HepG2 (cell line): ENCODE data around the gene BMF. TPM values are rescaled to one million over a fixed set of nuclear protein-coding genes. Genes with fewer than 3 reads are reported as not detected.

Experiments
- ATAC-seq: fragments of 200-7000 bp; cut with Tn5 transposase; 3 replicates; pipeline ENCODE4 v1.9.1; 2020; ENCODE audit warnings: mild to moderate bottlenecking, moderate library complexity
- BruUV-seq: library from RNA; stranded (reverse); fragments of 400-500 nt; replicated peaks from 2 replicates; lab custom pipeline; 2021; lab: Mats Ljungman, UMichigan
- CTCF ChIA-PET: fragments of 300-600 bp; formaldehyde crosslinking; extraction: SDS; loops from one replicate; lab custom pipeline; 2021; ENCODE audit warnings: low total read pairs, inconsistent platforms, low intra/inter-chr PET ratio; lab: Yijun Ruan, JAX
- POLR2A ChIA-PET: fragments of 350-600 bp; sonication (Branson Sonifier 250); formaldehyde crosslinking; loops from one replicate; lab custom pipeline; 2020; ENCODE audit warnings: antibody characterized with exemption, inconsistent platforms; lab: Yijun Ruan, JAX
- DNase-seq: peaks from one replicate; pipeline ENCODE4 v3.0.0-alpha.2; 2015; ENCODE audit warnings: low spot score
- FAIRE-seq: peaks from 3 replicates; lab custom pipeline; 2011; peaks lifted over from hg19 to GRCh38; lab: Jason Lieb, UNC
- H2AFZ ChIP-seq: one replicate; pipeline ENCODE4 v1.6.1; 2011; ENCODE audit warnings: low read length, inconsistent platforms
- H3K27ac ChIP-seq: fragments of 300-600 bp; 3 replicates; pipeline ENCODE4 v1.8.0; 2011; ENCODE audit warnings: mixed run types, mild to moderate bottlenecking, mixed read lengths, low read length, inconsistent platforms; ENCODE audit not compliant: insufficient read depth; ENCODE audit errors: extremely low read length
- H3K27me3 ChIP-seq, 2 experiments: fragments of 200-600 bp in 1 of 2; 2 replicates in 1 of 2; 3 replicates in 1 of 2; pipeline versions ENCODE4 v1.6.0 to v1.8.0; 2011; ENCODE audit warnings: low read length in 2 of 2, mild to moderate bottlenecking in 2 of 2, moderate library complexity in 2 of 2, inconsistent platforms in 1 of 2; ENCODE audit not compliant: insufficient read depth in 2 of 2, control insufficient read depth in 1 of 2
- H3K36me3 ChIP-seq, 2 experiments: fragments of 200-600 bp in 1 of 2; replicated peaks in 1 of 2; 2 replicates in 1 of 2; 3 replicates in 1 of 2; pipeline versions ENCODE4 v1.5.1 to v1.8.0; 2011; ENCODE audit warnings: low read length in 2 of 2, inconsistent platforms in 1 of 2; ENCODE audit not compliant: insufficient read depth in 2 of 2, control insufficient read depth in 1 of 2
- H3K4me1 ChIP-seq: 2 replicates; pipeline ENCODE4 v1.5.1; 2012; ENCODE audit warnings: low read length, inconsistent platforms; ENCODE audit not compliant: insufficient read depth
- H3K4me2 ChIP-seq: 2 replicates; pipeline ENCODE4 v1.6.0; 2011; ENCODE audit warnings: low read depth, low read length, inconsistent platforms
- H3K4me3 ChIP-seq, 3 experiments: fragments of 200-600 bp in 1 of 3; sonication (generic), shearing (Covaris generic) in 1 of 3; replicated peaks in 1 of 3; 2 replicates each; pipeline ENCODE4 v1.5.1; 2011 to 2016; ENCODE audit warnings: low read length in 3 of 3, inconsistent platforms in 2 of 3, low read depth in 2 of 3, mild to moderate bottlenecking in 2 of 3, control low read depth in 1 of 3, mixed read lengths in 1 of 3; ENCODE audit not compliant: insufficient read depth in 1 of 3
- H3K79me2 ChIP-seq: one replicate; pipeline ENCODE4 v1.6.1; 2011; ENCODE audit warnings: low read length, inconsistent platforms; ENCODE audit not compliant: insufficient read depth
- H3K9ac ChIP-seq: 2 replicates; pipeline ENCODE4 v1.6.0; 2011; ENCODE audit warnings: mild to moderate bottlenecking, low read depth, low read length, inconsistent platforms; ENCODE audit not compliant: insufficient read depth
- H3K9me3 ChIP-seq: 2 replicates; pipeline ENCODE4 v1.5.1; 2012; ENCODE audit warnings: mild to moderate bottlenecking, low read length
- H4K20me1 ChIP-seq: 2 replicates; pipeline ENCODE4 v1.6.0; 2011; ENCODE audit warnings: inconsistent platforms, mild to moderate bottlenecking, low read length, moderate library complexity; ENCODE audit not compliant: insufficient read depth
- DMAP1 ChIP-seq: IDR thresholded peaks from 2 replicates; pipeline ENCODE4 v1.6.1; 2016
- PPARG ChIP-seq: conservative IDR thresholded peaks from 2 replicates; pipeline ENCODE4 v1.6.1; 2016; ENCODE audit warnings: missing biosample characterization, missing genetic modification reagents
- YEATS4 ChIP-seq: sonication (generic); formaldehyde crosslinking; IDR thresholded peaks from 2 replicates; pipeline ENCODE4 v1.4.0; 2020; ENCODE audit warnings: missing genetic modification reagents, borderline replicate concordance
- ZBTB42 ChIP-seq: sonication (generic); formaldehyde crosslinking; IDR thresholded peaks from 2 replicates; pipeline ENCODE4 v1.5.0; 2020; ENCODE audit warnings: mild to moderate bottlenecking, missing genetic modification reagents
- ZMAT3 ChIP-seq: sonication (generic); formaldehyde crosslinking; conservative IDR thresholded peaks from 2 replicates; pipeline ENCODE4 v1.7.0; 2021; ENCODE audit warnings: missing genetic modification reagents
- ZNF7 ChIP-seq: IDR thresholded peaks from 2 replicates; pipeline ENCODE4 v1.6.1; 2016; ENCODE audit warnings: missing biosample characterization, missing genetic modification reagents
- ZNF720 ChIP-seq: sonication (generic); formaldehyde crosslinking; IDR thresholded peaks from 2 replicates; pipeline ENCODE4 v1.4.0; 2020; ENCODE audit warnings: missing genetic modification reagents
- WGBS: methylation state at CpG from one replicate; pipeline ENCODE4 v1.1.6; 2017; ENCODE audit warnings: low lambda C conversion rate; 5-methylcytosine and 5-hydroxymethylcytosine counted together
- in situ Hi-C: cut with HindIII; loops from 2 replicates; pipeline ENCODE4 v1.10.0; 2017; ENCODE audit warnings: low pct_unique_long_range_greater_than_20kb; ENCODE audit not compliant: extremely low pct_ligation_motif_present
- intact Hi-C: fragments of 100-400 bp; cut with micrococcal nuclease; formaldehyde crosslinking; loops from one replicate; pipeline ENCODE4 v1.10.0; 2022; ENCODE audit not compliant: unreplicated experiment
- polyA plus RNA-seq, 8 experiments: library from polyadenylated mRNA; depleted of rRNA in 3 of 8; stranded (reverse) in 7 of 8; unstranded in 1 of 8; fragments of >200 nt; fragmentation: Illumina TruSeq in 4 of 8; extraction: Trizol in 4 of 8; gene quantifications; 2 replicates each; pipeline versions ENCODE4 v1.2.1 to v1.2.3, GENCODE V29; 2011 to 2016; ENCODE audit warnings: low read depth in 4 of 8, missing spikeins in 1 of 8, mixed read lengths in 1 of 8; ENCODE audit not compliant: insufficient read depth in 1 of 8
- total RNA-seq, 5 experiments: library from RNA; depleted of rRNA; stranded (reverse); fragments of >200 nt; fragmentation: Illumina TruSeq; extraction: Trizol; gene quantifications; 2 replicates each; pipeline ENCODE4 v1.2.3, GENCODE V29; 2016; ENCODE audit warnings: low read depth in 1 of 5
- TF ChIP-seq, protein P1 (sequence below): sonication (generic); formaldehyde crosslinking; IDR thresholded peaks from 2 replicates; pipeline ENCODE4 v1.4.0; 2020; ENCODE audit warnings: missing genetic modification reagents, mild to moderate bottlenecking, borderline replicate concordance
- TF ChIP-seq, protein P2 (sequence below): sonication (generic); formaldehyde crosslinking; IDR thresholded peaks from 2 replicates; pipeline ENCODE4 v1.4.0; 2020; ENCODE audit warnings: low read depth, mild to moderate bottlenecking, missing genetic modification reagents
- TF ChIP-seq, protein P3 (sequence below): sonication (generic); formaldehyde crosslinking; IDR thresholded peaks from 2 replicates; pipeline ENCODE4 v1.5.0; 2020; ENCODE audit warnings: missing genetic modification reagents
- TF ChIP-seq, protein P4 (sequence below): sonication (generic); formaldehyde crosslinking; IDR thresholded peaks from 2 replicates; pipeline ENCODE4 v1.4.0; 2020; ENCODE audit warnings: missing genetic modification reagents, borderline replicate concordance

Gene BMF
- total and polyA plus RNA-seq, 2 of the 13 experiments (the other 11 are each of a cell fraction or from before 2014, with no cell fraction given), result 8.7 to 15.9 TPM

DNA sequence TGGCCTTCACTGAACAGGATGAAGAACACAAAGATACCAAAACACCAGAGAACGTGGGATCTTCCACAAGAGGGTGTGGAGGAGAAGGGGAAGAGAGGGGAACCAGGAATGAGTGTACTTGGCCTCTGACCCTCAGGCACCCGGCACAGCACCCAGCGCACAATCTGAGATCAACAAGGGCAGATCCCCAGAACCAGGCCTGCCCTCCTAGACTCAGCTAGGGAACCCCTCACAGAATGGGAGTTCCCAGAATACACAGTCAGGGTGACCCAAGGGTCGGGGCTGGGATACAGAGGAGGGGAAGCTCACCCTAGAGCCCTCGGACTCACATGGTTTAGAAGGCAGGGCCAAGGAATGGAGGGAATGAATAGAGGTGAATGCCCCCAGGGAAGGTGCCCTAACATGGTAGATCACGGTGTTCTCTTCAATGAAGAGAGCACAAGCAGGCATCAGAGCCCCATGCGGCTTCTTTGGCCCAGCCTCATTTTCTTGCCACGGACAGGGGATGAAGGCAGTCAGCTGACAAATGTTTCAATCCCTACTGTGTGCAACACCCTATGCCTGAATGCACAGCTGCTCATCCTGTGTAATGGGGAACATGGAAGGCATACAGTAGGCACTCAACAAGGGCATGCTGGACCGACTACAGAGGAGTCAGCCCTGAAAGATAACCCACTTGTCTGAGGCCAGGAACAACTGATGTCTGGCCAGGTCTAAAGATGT, 13.1 kb downstream of the BMF start:
- ATAC-seq (no peak), DNase-seq (no peak), FAIRE-seq (no peak)
- Histone ChIP-seq H3K4me3 (no peak overlapping the region), H3K9ac (no peak overlapping the region), H3K27ac (no peak overlapping the region), H3K4me1 (peaks cover 99% of the 10 kb centered on the region), H3K9me3 (no peaks in the 10 kb centered on the region), H3K36me3 (peaks cover 0 to 6% of the 10 kb centered on the region in 2 experiments; a peak in 3 of 5 replicates), H3K4me2 (no peak overlapping the region), H3K27me3 (no peaks in the 10 kb centered on the region), H2AFZ (no peak overlapping the region), H4K20me1 (no peaks in the 10 kb centered on the region), H3K79me2 (no peaks in the 10 kb centered on the region)
- no TSS peak for BruUV-seq
- ChIA-PET POLR2A (interaction anchor here (0.7 to 15.1 kb wide), 3 partner anchors 14 to 40 kb away, joined by 3 to 371 read pairs (median 225); partner anchors contain the start of gene BMF), CTCF (no interaction called here)
- intact Hi-C loops (no loop called here), in situ Hi-C loops (no loop called here)
- 74% methylated on average over 7 of the region's 9 CpGs for WGBS
- TF ChIP-seq, protein P1, sequence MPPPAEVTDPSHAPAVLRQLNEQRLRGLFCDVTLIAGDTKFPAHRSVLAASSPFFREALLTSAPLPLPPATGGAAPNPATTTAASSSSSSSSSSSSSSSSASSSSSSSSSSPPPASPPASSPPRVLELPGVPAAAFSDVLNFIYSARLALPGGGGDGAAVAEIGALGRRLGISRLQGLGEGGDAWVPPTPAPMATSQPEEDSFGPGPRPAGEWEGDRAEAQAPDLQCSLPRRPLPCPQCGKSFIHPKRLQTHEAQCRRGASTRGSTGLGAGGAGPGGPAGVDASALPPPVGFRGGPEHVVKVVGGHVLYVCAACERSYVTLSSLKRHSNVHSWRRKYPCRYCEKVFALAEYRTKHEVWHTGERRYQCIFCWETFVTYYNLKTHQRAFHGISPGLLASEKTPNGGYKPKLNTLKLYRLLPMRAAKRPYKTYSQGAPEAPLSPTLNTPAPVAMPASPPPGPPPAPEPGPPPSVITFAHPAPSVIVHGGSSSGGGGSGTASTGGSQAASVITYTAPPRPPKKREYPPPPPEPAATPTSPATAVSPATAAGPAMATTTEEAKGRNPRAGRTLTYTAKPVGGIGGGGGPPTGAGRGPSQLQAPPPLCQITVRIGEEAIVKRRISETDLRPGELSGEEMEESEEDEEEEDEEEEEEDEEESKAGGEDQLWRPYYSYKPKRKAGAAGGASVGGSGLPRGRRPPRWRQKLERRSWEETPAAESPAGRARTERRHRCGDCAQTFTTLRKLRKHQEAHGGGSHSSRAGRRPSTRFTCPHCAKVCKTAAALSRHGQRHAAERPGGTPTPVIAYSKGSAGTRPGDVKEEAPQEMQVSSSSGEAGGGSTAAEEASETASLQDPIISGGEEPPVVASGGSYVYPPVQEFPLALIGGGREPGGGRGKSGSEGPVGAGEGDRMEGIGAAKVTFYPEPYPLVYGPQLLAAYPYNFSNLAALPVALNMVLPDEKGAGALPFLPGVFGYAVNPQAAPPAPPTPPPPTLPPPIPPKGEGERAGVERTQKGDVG, result no peak
- TF ChIP-seq, protein P2, sequence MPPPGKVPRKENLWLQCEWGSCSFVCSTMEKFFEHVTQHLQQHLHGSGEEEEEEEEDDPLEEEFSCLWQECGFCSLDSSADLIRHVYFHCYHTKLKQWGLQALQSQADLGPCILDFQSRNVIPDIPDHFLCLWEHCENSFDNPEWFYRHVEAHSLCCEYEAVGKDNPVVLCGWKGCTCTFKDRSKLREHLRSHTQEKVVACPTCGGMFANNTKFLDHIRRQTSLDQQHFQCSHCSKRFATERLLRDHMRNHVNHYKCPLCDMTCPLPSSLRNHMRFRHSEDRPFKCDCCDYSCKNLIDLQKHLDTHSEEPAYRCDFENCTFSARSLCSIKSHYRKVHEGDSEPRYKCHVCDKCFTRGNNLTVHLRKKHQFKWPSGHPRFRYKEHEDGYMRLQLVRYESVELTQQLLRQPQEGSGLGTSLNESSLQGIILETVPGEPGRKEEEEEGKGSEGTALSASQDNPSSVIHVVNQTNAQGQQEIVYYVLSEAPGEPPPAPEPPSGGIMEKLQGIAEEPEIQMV (CRISPR knock-in tag), result no peak
- TF ChIP-seq, protein P3, sequence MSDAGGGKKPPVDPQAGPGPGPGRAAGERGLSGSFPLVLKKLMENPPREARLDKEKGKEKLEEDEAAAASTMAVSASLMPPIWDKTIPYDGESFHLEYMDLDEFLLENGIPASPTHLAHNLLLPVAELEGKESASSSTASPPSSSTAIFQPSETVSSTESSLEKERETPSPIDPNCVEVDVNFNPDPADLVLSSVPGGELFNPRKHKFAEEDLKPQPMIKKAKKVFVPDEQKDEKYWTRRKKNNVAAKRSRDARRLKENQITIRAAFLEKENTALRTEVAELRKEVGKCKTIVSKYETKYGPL (CRISPR knock-in tag), result no peak
- TF ChIP-seq PPARG (CRISPR knock-in tag) (no peak), DMAP1 (no peak), ZBTB42 (no peak), ZMAT3 (CRISPR knock-in tag) (no peak), YEATS4 (CRISPR knock-in tag) (no peak), ZNF7 (CRISPR knock-in tag) (no peak), ZNF720 (no peak)
- TF ChIP-seq, protein P4, sequence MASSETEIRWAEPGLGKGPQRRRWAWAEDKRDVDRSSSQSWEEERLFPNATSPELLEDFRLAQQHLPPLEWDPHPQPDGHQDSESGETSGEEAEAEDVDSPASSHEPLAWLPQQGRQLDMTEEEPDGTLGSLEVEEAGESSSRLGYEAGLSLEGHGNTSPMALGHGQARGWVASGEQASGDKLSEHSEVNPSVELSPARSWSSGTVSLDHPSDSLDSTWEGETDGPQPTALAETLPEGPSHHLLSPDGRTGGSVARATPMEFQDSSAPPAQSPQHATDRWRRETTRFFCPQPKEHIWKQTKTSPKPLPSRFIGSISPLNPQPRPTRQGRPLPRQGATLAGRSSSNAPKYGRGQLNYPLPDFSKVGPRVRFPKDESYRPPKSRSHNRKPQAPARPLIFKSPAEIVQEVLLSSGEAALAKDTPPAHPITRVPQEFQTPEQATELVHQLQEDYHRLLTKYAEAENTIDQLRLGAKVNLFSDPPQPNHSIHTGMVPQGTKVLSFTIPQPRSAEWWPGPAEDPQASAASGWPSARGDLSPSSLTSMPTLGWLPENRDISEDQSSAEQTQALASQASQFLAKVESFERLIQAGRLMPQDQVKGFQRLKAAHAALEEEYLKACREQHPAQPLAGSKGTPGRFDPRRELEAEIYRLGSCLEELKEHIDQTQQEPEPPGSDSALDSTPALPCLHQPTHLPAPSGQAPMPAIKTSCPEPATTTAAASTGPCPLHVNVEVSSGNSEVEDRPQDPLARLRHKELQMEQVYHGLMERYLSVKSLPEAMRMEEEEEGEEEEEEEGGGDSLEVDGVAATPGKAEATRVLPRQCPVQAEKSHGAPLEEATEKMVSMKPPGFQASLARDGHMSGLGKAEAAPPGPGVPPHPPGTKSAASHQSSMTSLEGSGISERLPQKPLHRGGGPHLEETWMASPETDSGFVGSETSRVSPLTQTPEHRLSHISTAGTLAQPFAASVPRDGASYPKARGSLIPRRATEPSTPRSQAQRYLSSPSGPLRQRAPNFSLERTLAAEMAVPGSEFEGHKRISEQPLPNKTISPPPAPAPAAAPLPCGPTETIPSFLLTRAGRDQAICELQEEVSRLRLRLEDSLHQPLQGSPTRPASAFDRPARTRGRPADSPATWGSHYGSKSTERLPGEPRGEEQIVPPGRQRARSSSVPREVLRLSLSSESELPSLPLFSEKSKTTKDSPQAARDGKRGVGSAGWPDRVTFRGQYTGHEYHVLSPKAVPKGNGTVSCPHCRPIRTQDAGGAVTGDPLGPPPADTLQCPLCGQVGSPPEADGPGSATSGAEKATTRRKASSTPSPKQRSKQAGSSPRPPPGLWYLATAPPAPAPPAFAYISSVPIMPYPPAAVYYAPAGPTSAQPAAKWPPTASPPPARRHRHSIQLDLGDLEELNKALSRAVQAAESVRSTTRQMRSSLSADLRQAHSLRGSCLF (CRISPR knock-in tag), result no peak
